ENCODE data around the gene KANK4.

KANK4 gene

GRCh38 chr1:62306065-62306464, 13.2 kb downstream of the KANK4 start:
- H3K36me3 ChIP-seq, result no peaks in the 10 kb centered on the region
- H3K27me3 ChIP-seq, result no peaks in the 10 kb centered on the region
- H3K4me1 ChIP-seq (ENCODE audit: control insufficient read depth in 1 of 2, insufficient read depth in 1 of 2, low read depth in 1 of 2, low read length in 1 of 2), result no peaks in the 10 kb centered on the region
- no peak for TF ChIP-seq CTCF (IDR thresholded peaks at IDR 0.05)
- H3K4me3 ChIP-seq (ENCODE audit: low read depth in 1 of 2, low read length in 1 of 2), result no peak overlapping the region
- H3K9me3 ChIP-seq, result no peaks in the 10 kb centered on the region
- no peak overlapping the region for H3K27ac ChIP-seq

GRCh38 chr1:62304975-62305374, 14.3 kb downstream of the KANK4 start:
- Histone ChIP-seq H3K4me3 (ENCODE audit: low read depth in 1 of 2, low read length in 1 of 2) (no peak overlapping the region), H3K27ac (no peak overlapping the region), H3K4me1 (ENCODE audit: control insufficient read depth in 1 of 2, insufficient read depth in 1 of 2, low read depth in 1 of 2, low read length in 1 of 2) (no peaks in the 10 kb centered on the region), H3K9me3 (no peaks in the 10 kb centered on the region), H3K36me3 (no peaks in the 10 kb centered on the region), H3K27me3 (no peaks in the 10 kb centered on the region)
- no peak for TF ChIP-seq CTCF (IDR thresholded peaks at IDR 0.05)

- no peak for TF ChIP-seq CTCF (IDR thresholded peaks at IDR 0.05)
- no peaks in the 10 kb centered on the region for H3K27me3 ChIP-seq
- no peaks in the 10 kb centered on the region for H3K4me1 ChIP-seq (ENCODE audit: control insufficient read depth in 1 of 2, insufficient read depth in 1 of 2, low read depth in 1 of 2, low read length in 1 of 2)
- no peaks in the 10 kb centered on the region for H3K36me3 ChIP-seq
- no peak overlapping the region for H3K4me3 ChIP-seq (ENCODE audit: low read depth in 1 of 2, low read length in 1 of 2)
- no peak overlapping the region for H3K27ac ChIP-seq
- no peaks in the 10 kb centered on the region for H3K9me3 ChIP-seq
These were observed 14.7 kb downstream of the KANK4 start for GRCh38 chr1:62304515-62304914.

- TF ChIP-seq CTCF (IDR thresholded peaks at IDR 0.05), result no peak
These were observed 17.4 kb downstream of the KANK4 start for GRCh38 chr1:62301726-62302390.

GRCh38 chr1:62299426-62300200, 19.6 kb downstream of the KANK4 start:
- no peak overlapping the region for H3K4me3 ChIP-seq (ENCODE audit: low read depth in 1 of 2, low read length in 1 of 2)
- no peaks in the 10 kb centered on the region for H3K36me3 ChIP-seq
- no peaks in the 10 kb centered on the region for H3K27me3 ChIP-seq
- H3K27ac ChIP-seq, result no peak overlapping the region
- H3K9me3 ChIP-seq, result no peaks in the 10 kb centered on the region
- H3K4me1 ChIP-seq (ENCODE audit: control insufficient read depth in 1 of 2, insufficient read depth in 1 of 2, low read depth in 1 of 2, low read length in 1 of 2), result peaks cover 0 to 6% of the 10 kb centered on the region in 2 experiments
- TF ChIP-seq CTCF (IDR thresholded peaks at IDR 0.05), result no peak

More at GRCh38 chr1:62301726-62302390, 17.4 kb downstream of the KANK4 start:
- Histone ChIP-seq H3K4me3 (ENCODE audit: low read depth in 1 of 2, low read length in 1 of 2) (no peak overlapping the region), H3K9me3 (no peaks in the 10 kb centered on the region), H3K4me1 (ENCODE audit: control insufficient read depth in 1 of 2, insufficient read depth in 1 of 2, low read depth in 1 of 2, low read length in 1 of 2) (no peaks in the 10 kb centered on the region), H3K36me3 (no peaks in the 10 kb centered on the region), H3K27me3 (no peaks in the 10 kb centered on the region), H3K27ac (no peak overlapping the region)
